PFSK-1 (cell line): ENCODE measurements around the gene EID2.
A peak's percentile ranks its signal among the peaks of the same experiment; 100 is the strongest.

ENCODE experiments used
- POLR2AphosphoS5 ChIP-seq: IDR thresholded peaks from 2 replicates; pipeline ENCODE4 v1.6.1; 2012; ENCODE audit warnings: low read depth, mild to moderate bottlenecking, control low read depth, low read length, moderate library complexity
- SIN3A ChIP-seq: IDR thresholded peaks from 2 replicates; pipeline ENCODE4 v1.6.1; 2012; ENCODE audit warnings: mild to moderate bottlenecking, low read length, moderate library complexity, borderline replicate concordance; ENCODE audit not compliant: insufficient read depth
- TAF1 ChIP-seq: IDR thresholded peaks from 2 replicates; pipeline ENCODE4 v1.6.1; 2012; ENCODE audit warnings: low read length, control low read depth, borderline replicate concordance; ENCODE audit not compliant: insufficient read depth
- TF ChIP-seq, protein P1 (sequence below), 2 experiments: IDR thresholded peaks; 2 replicates each; pipeline versions ENCODE4 v1.6.1 to v1.8.0; 2011 to 2012; ENCODE audit warnings: low read depth in 2 of 2, low read length in 2 of 2, control low read depth in 1 of 2, inconsistent platforms in 1 of 2, mild to moderate bottlenecking in 1 of 2, moderate library complexity in 1 of 2; ENCODE audit not compliant: insufficient read depth in 1 of 2

DNA sequence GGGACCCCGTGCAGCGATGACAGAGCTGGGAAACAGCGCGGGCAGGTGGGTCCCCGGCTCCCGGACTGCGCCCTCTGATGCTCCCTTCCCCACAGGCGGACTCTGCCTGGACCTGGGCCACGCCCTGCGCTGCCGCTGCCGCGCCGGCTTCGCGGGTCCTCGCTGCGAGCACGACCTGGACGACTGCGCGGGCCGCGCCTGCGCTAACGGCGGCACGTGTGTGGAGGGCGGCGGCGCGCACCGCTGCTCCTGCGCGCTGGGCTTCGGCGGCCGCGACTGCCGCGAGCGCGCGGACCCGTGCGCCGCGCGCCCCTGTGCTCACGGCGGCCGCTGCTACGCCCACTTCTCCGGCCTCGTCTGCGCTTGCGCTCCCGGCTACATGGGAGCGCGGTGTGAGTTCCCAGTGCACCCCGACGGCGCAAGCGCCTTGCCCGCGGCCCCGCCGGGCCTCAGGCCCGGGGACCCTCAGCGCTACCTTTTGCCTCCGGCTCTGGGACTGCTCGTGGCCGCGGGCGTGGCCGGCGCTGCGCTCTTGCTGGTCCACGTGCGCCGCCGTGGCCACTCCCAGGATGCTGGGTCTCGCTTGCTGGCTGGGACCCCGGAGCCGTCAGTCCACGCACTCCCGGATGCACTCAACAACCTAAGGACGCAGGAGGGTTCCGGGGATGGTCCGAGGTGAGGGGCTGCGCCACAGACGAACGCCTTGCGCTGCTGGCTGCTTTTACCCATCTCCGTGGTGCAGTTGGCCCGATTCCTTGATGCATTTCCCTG lies 32.8 kb downstream of the EID2 start:
- TF ChIP-seq POLR2AphosphoS5: peak; percentile 67
- TF ChIP-seq SIN3A: 0 out of 2 replicates have a peak, but pooled peaks have one; percentile 53
- TF ChIP-seq, protein P1, sequence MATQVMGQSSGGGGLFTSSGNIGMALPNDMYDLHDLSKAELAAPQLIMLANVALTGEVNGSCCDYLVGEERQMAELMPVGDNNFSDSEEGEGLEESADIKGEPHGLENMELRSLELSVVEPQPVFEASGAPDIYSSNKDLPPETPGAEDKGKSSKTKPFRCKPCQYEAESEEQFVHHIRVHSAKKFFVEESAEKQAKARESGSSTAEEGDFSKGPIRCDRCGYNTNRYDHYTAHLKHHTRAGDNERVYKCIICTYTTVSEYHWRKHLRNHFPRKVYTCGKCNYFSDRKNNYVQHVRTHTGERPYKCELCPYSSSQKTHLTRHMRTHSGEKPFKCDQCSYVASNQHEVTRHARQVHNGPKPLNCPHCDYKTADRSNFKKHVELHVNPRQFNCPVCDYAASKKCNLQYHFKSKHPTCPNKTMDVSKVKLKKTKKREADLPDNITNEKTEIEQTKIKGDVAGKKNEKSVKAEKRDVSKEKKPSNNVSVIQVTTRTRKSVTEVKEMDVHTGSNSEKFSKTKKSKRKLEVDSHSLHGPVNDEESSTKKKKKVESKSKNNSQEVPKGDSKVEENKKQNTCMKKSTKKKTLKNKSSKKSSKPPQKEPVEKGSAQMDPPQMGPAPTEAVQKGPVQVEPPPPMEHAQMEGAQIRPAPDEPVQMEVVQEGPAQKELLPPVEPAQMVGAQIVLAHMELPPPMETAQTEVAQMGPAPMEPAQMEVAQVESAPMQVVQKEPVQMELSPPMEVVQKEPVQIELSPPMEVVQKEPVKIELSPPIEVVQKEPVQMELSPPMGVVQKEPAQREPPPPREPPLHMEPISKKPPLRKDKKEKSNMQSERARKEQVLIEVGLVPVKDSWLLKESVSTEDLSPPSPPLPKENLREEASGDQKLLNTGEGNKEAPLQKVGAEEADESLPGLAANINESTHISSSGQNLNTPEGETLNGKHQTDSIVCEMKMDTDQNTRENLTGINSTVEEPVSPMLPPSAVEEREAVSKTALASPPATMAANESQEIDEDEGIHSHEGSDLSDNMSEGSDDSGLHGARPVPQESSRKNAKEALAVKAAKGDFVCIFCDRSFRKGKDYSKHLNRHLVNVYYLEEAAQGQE (IDR thresholded peaks at IDR 0.05; ENCODE audit: insufficient read depth in 1 of 2, low read depth in 2 of 2, low read length in 2 of 2): no peak
- 0 out of 2 replicates have a peak, but pooled peaks have one; percentile 11 for TF ChIP-seq TAF1
